ENCODE data around the gene PRELID2.

PRELID2 gene

DNA sequence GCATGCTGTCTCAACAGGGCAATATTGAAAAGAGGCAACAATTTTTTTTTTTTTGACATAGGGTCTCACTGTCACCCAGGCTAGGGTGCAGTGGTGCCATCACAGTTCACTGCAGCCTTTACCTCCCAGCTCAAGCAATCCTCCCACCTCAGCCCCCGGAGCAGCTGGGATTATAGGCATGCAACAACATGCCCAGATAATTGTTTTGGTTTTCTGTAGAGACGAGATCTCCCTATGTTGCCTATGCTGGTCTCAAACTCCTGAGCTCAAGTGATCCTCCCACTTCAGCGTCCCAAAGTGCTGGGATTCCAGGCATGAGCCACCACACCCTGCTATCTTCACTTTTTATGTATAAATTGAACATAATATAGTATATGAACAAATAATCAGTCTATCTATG lies 47.6 kb downstream of the PRELID2 start:
- TF ChIP-seq CTCF (conservative IDR thresholded peaks at IDR 0.05; ENCODE audit: low read depth, low read length): no peak
- no peak overlapping the region for H3K4me3 ChIP-seq (ENCODE audit: low read length)

GRCh38 chr5:145787001-145787400 lies 48.1 kb downstream of the PRELID2 start:
- no peak overlapping the region for H3K4me3 ChIP-seq (ENCODE audit: low read length)
- DNase-seq (ENCODE audit: low read depth): no peak
- TF ChIP-seq CTCF (conservative IDR thresholded peaks at IDR 0.05; ENCODE audit: low read depth, low read length): no peak

More for the DNA sequence above, 47.6 kb downstream of the PRELID2 start:
- no peak for DNase-seq (ENCODE audit: low read depth)

- DNase-seq (ENCODE audit: low read depth): no peak
- H3K4me3 ChIP-seq (ENCODE audit: low read length): no peak overlapping the region
- TF ChIP-seq CTCF (conservative IDR thresholded peaks at IDR 0.05; ENCODE audit: low read depth, low read length): no peak
Measured at GRCh38 chr5:145780982-145781381, 54.2 kb downstream of the PRELID2 start.

- DNase-seq (ENCODE audit: low read depth): no peak
Measured at GRCh38 chr5:145778144-145778900, 56.8 kb downstream of the PRELID2 start.

DNA sequence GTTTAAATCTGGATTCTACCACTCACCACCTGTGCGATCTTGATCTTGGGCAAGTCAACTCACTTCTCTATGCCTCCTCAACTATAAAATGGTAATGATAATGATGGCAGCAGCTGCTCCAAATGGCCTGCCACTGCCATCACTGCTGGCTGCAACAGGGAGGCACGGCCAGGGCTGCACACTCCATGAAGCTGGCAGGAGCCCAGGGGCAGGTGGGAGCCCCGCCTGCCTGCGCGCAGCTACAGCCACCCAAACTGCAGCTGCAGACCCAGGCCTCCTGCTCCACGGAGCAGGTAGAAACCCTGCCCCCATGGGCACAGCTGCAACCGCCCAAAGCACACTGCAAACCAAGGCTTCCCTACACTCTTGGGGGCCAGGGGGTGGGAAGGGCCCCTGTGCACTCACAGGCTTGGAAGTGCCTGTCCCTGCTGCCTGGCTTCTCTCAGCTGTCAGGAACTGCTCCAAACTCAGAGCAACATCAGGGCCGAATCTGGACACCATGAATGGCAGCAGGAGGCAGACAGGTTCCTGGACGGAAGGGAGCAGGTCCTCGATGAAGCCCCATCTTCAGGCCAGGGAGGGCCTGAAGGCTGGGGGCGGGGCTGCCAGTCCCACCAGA lies 57.6 kb downstream of the PRELID2 start:
- no peak for DNase-seq (ENCODE audit: low read depth)
- TF ChIP-seq CTCF (conservative IDR thresholded peaks at IDR 0.05; ENCODE audit: low read depth, low read length): no peak

More at GRCh38 chr5:145778144-145778900, 56.8 kb downstream of the PRELID2 start:
- no peak for TF ChIP-seq CTCF (conservative IDR thresholded peaks at IDR 0.05; ENCODE audit: low read depth, low read length)
- no peak overlapping the region for H3K4me3 ChIP-seq (ENCODE audit: low read length)

GRCh38 chr5:145776886-145777285 lies 58.3 kb downstream of the PRELID2 start:
- H3K4me3 ChIP-seq (ENCODE audit: low read length): no peak overlapping the region
- DNase-seq (ENCODE audit: low read depth): no peak
- no peak for TF ChIP-seq CTCF (conservative IDR thresholded peaks at IDR 0.05; ENCODE audit: low read depth, low read length)

More for the DNA sequence above, 57.6 kb downstream of the PRELID2 start:
- H3K4me3 ChIP-seq (ENCODE audit: low read length): no peak overlapping the region

All from retinal pigment epithelial cell (primary cell).